HEK293 (cell line): ENCODE data around the gene H2AZ2.
"Not testable (repeated sequence)": the region's sequence is repeated elsewhere in the genome, so short reads cannot be mapped to it uniquely, and the experiment has no call there.

Experiments used
- CTCF ChIA-PET: fragments of 350-600 bp; formaldehyde crosslinking; extraction: SDS; loops from one replicate; lab custom pipeline; 2021; ENCODE audit warnings: antibody characterized with exemption; lab: Yijun Ruan, JAX
- POLR2A ChIA-PET: fragments of 300-600 bp; formaldehyde crosslinking; extraction: SDS; loops from one replicate; lab custom pipeline; 2020; ENCODE audit warnings: antibody characterized with exemption, inconsistent platforms; lab: Yijun Ruan, JAX
- H3K27ac ChIP-seq: fragments of 200-500 bp; sonication (Bioruptor generic); 2 replicates; pipeline ENCODE4 v1.5.1; 2014; ENCODE audit warnings: low read depth, low read length, control low read depth, inconsistent platforms; ENCODE audit errors: extremely low read depth
- H3K36me3 ChIP-seq, 2 experiments: fragments of 200-500 bp in 1 of 2; sonication (Bioruptor generic) in 1 of 2; 1 replicate in 1 of 2; 2 replicates in 1 of 2; pipeline ENCODE4 v1.5.1; 2014 to 2017; ENCODE audit warnings: inconsistent platforms in 2 of 2, low read length in 2 of 2; ENCODE audit not compliant: control insufficient read depth in 2 of 2, insufficient read depth in 1 of 2
- H3K4me1 ChIP-seq: fragments of 200-500 bp; sonication (Bioruptor generic); 2 replicates; pipeline ENCODE4 v1.5.1; 2014; ENCODE audit warnings: mild to moderate bottlenecking, low read length, inconsistent platforms; ENCODE audit not compliant: control insufficient read depth, insufficient read depth
- H3K4me3 ChIP-seq: 2 replicates; pipeline ENCODE4 v1.5.1; 2011; ENCODE audit warnings: low read depth, mild to moderate bottlenecking, control low read depth, low read length, moderate library complexity
- H3K9me3 ChIP-seq: fragments of 200-500 bp; sonication (Bioruptor generic); 2 replicates; pipeline ENCODE4 v1.5.1; 2014; ENCODE audit warnings: low read depth, low read length, inconsistent platforms; ENCODE audit not compliant: control insufficient read depth, insufficient read depth
- FEZF1 ChIP-seq: fragments of 450-650 bp; formaldehyde crosslinking; IDR thresholded peaks from 2 replicates; pipeline ENCODE4 v1.5.1; 2016; ENCODE audit warnings: missing biosample characterization, missing genetic modification characterization
- GLI4 ChIP-seq: fragments of 450-650 bp; formaldehyde crosslinking; IDR thresholded peaks from 2 replicates; pipeline ENCODE4 v1.5.1; 2016; ENCODE audit warnings: missing biosample characterization, missing genetic modification characterization
- IKZF3 ChIP-seq: fragments of 450-650 bp; IDR thresholded peaks from 2 replicates; pipeline ENCODE4 v1.5.0; 2018; ENCODE audit warnings: missing biosample characterization, mild to moderate bottlenecking, missing genetic modification characterization, moderate library complexity
- KLF1 ChIP-seq: fragments of 450-650 bp; formaldehyde crosslinking; IDR thresholded peaks from 2 replicates; pipeline ENCODE4 v1.5.1; 2016; ENCODE audit warnings: missing biosample characterization, missing genetic modification characterization
- KLF16 ChIP-seq: fragments of 450-650 bp; formaldehyde crosslinking; IDR thresholded peaks from 2 replicates; pipeline ENCODE4 v1.5.1; 2017; ENCODE audit warnings: missing biosample characterization, missing genetic modification characterization
- PRDM1 ChIP-seq: fragments of 450-650 bp; formaldehyde crosslinking; IDR thresholded peaks from 2 replicates; pipeline ENCODE4; 2016; ENCODE audit warnings: missing biosample characterization, missing genetic modification characterization
- ZBTB17 ChIP-seq: fragments of 450-650 bp; formaldehyde crosslinking; IDR thresholded peaks from 2 replicates; pipeline ENCODE4 v1.5.1; 2016; ENCODE audit warnings: missing biosample characterization, missing genetic modification characterization
- ZBTB8A ChIP-seq: fragments of 450-650 bp; formaldehyde crosslinking; IDR thresholded peaks from 2 replicates; pipeline ENCODE4 v1.5.1; 2016; ENCODE audit warnings: missing biosample characterization, missing genetic modification characterization
- ZFP69B ChIP-seq: fragments of 450-650 bp; formaldehyde crosslinking; IDR thresholded peaks from 2 replicates; pipeline ENCODE4 v1.5.1; 2016; ENCODE audit warnings: missing biosample characterization, missing genetic modification characterization
- ZNF2 ChIP-seq: fragments of 450-650 bp; formaldehyde crosslinking; IDR thresholded peaks from 2 replicates; pipeline ENCODE4 v1.5.1; 2016; ENCODE audit warnings: missing biosample characterization, missing genetic modification characterization
- ZNF239 ChIP-seq: fragments of 450-650 bp; formaldehyde crosslinking; IDR thresholded peaks from 2 replicates; pipeline ENCODE4 v1.5.1; 2016; ENCODE audit warnings: missing biosample characterization, missing genetic modification characterization
- ZNF302 ChIP-seq: fragments of 450-650 bp; formaldehyde crosslinking; IDR thresholded peaks from 2 replicates; pipeline ENCODE4 v1.5.1; 2016; ENCODE audit warnings: missing biosample characterization, missing genetic modification characterization, low read depth
- ZNF335 ChIP-seq: fragments of 450-650 bp; formaldehyde crosslinking; conservative IDR thresholded peaks from 2 replicates; pipeline ENCODE4 v1.5.1; 2016; ENCODE audit warnings: missing biosample characterization, missing genetic modification characterization
- ZNF530 ChIP-seq: fragments of 450-650 bp; formaldehyde crosslinking; IDR thresholded peaks from 2 replicates; pipeline ENCODE4 v1.5.1; 2016; ENCODE audit warnings: low read depth, missing biosample characterization, missing genetic modification characterization
- ZNF664 ChIP-seq: fragments of 450-650 bp; formaldehyde crosslinking; IDR thresholded peaks from 2 replicates; pipeline ENCODE4 v1.5.1; 2016; ENCODE audit warnings: missing biosample characterization, missing genetic modification characterization
- ZNF792 ChIP-seq: fragments of 450-650 bp; formaldehyde crosslinking; IDR thresholded peaks from 2 replicates; pipeline ENCODE4 v1.5.1; 2016; ENCODE audit warnings: missing biosample characterization, missing genetic modification characterization
- ZNF843 ChIP-seq: fragments of 450-650 bp; formaldehyde crosslinking; IDR thresholded peaks from 2 replicates; pipeline ENCODE4 v1.5.1; 2016; ENCODE audit warnings: missing biosample characterization, missing genetic modification characterization
- ZXDB ChIP-seq: fragments of 450-650 bp; formaldehyde crosslinking; IDR thresholded peaks from 2 replicates; pipeline ENCODE4 v1.5.1; 2016; ENCODE audit warnings: missing biosample characterization, missing genetic modification characterization
- TF ChIP-seq, protein P1 (sequence below): fragments of 450-650 bp; formaldehyde crosslinking; IDR thresholded peaks from 2 replicates; pipeline ENCODE4 v1.5.1; 2017; ENCODE audit warnings: missing biosample characterization, missing genetic modification characterization
- TF ChIP-seq, protein P2 (sequence below): fragments of 450-650 bp; formaldehyde crosslinking; IDR thresholded peaks from 2 replicates; pipeline ENCODE4 v1.5.1; 2016; ENCODE audit warnings: missing biosample characterization, missing genetic modification characterization
- TF ChIP-seq, protein P3 (sequence below): fragments of 450-650 bp; formaldehyde crosslinking; IDR thresholded peaks from 2 replicates; pipeline ENCODE4 v1.5.1; 2016; ENCODE audit warnings: missing biosample characterization, missing genetic modification characterization
- TF ChIP-seq, protein P4 (sequence below): fragments of 450-650 bp; formaldehyde crosslinking; IDR thresholded peaks from 2 replicates; pipeline ENCODE4 v1.5.1; 2016; ENCODE audit warnings: missing biosample characterization, missing genetic modification characterization
- TF ChIP-seq, protein P5 (sequence below): fragments of 450-650 bp; formaldehyde crosslinking; IDR thresholded peaks from 2 replicates; pipeline ENCODE4 v1.5.1; 2016; ENCODE audit warnings: missing biosample characterization, missing genetic modification characterization
- TF ChIP-seq, protein P6 (sequence below): fragments of 450-650 bp; formaldehyde crosslinking; optimal IDR thresholded peaks from 2 replicates; pipeline ENCODE3; 2016; ENCODE audit warnings: missing biosample characterization, mild to moderate bottlenecking, missing genetic modification characterization

The H2AZ2 gene

DNA sequence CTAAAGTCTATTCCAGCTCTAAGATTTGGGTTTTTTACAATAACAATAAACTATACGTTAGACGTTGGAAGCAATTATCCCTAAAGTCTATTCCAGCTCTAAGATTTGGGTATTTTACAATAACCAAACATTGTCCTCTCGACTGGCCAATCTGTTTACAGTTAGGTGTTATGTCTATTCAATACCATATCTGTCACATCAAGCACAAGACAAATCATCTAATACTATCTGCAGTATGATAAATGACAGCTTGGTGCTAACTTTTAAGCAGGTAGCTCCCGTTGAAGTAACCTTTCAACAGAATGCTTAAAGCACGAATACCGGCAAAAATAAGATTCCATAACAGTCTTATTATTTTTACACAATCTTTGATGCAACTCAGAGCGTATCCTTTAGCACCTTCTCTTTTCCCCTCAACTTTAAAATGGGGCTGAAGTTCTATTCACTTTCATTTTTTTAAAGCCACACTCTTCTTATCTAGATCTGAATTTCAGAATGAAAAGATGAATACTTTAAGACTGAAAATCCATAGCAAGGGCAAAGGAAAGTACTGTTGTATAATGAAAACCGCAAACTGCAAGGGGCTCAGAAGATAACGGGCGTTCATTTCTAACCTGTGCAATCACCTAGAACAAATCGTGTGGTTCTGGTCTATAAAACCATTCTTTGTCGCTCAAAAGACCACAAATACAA, 925 bp downstream of the H2AZ2 start:
- H3K36me3 ChIP-seq = peaks cover 8 to 12% of the 10 kb centered on the region in 2 experiments; a peak in 2 of 3 replicates
- CTCF ChIA-PET = interaction anchor here (0.6 to 2.1 kb wide), 13 partner anchors 12 to 289 kb away, joined by 3 to 8 read pairs (median 4); no protein-coding TSS in a partner anchor
- TF ChIP-seq ZXDB (tag by site-specific recombination) (peak; percentile 54; the same call in 1 of the 2 replicates), KLF1 (tag by site-specific recombination) (no peak), IKZF3 (0 out of 2 replicates have a peak, but pooled peaks have one; percentile 40), ZNF302 (no peak), PRDM1 (peak; percentile 59), FEZF1 (tag by site-specific recombination) (peak; percentile 91), ZNF530 (tag by site-specific recombination) (no peak), ZNF239 (tag by site-specific recombination) (no peak), ZNF792 (tag by site-specific recombination) (no peak)
- TF ChIP-seq, protein P1, sequence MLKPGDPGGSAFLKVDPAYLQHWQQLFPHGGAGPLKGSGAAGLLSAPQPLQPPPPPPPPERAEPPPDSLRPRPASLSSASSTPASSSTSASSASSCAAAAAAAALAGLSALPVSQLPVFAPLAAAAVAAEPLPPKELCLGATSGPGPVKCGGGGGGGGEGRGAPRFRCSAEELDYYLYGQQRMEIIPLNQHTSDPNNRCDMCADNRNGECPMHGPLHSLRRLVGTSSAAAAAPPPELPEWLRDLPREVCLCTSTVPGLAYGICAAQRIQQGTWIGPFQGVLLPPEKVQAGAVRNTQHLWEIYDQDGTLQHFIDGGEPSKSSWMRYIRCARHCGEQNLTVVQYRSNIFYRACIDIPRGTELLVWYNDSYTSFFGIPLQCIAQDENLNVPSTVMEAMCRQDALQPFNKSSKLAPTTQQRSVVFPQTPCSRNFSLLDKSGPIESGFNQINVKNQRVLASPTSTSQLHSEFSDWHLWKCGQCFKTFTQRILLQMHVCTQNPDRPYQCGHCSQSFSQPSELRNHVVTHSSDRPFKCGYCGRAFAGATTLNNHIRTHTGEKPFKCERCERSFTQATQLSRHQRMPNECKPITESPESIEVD = peak; percentile 69; the same call in 1 of the 2 replicates
- POLR2A ChIA-PET = interaction anchor here (0.5 to 3.5 kb wide), 13 partner anchors 21 to 273 kb away, joined by 3 to 33 read pairs (median 5); partner anchors contain the start of genes DDX56, OGDH, PPIA and PURB
- H3K4me1 ChIP-seq = peaks cover 12% of the 10 kb centered on the region
- peak overlapping the region; percentile 77 for H3K4me3 ChIP-seq
- no peaks in the 10 kb centered on the region for H3K9me3 ChIP-seq
- H3K27ac ChIP-seq = peak overlapping the region; percentile 88

DNA sequence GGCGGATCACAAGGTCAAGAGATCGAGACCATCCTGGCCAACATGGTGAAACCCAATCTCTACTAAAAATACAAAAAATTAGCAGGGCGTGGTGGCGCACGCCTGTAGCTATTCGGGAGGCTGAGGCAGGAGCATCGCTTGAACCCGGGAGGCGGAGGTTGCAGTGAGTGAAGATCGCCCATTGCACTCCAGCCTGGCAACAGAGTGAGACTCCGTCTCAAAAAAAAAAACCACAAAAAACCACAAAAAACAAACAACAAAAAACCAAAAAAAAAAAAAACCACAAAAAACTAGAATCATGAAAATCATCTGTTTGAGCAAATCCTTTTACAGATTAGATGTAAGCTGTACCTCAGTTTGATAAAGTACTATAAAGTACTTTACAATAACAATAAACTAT, 1.5 kb downstream of the H2AZ2 start:
- peak overlapping the region; percentile 77 for H3K4me3 ChIP-seq
- not testable (repeated sequence) for H3K27ac ChIP-seq
- TF ChIP-seq FEZF1 (tag by site-specific recombination) (0 out of 2 replicates have a peak, but pooled peaks have one; percentile 5), ZNF335 (tag by site-specific recombination) (peak; percentile 37; the same call in 1 of the 2 replicates), ZNF2 (tag by site-specific recombination) (0 out of 2 replicates have a peak, but pooled peaks have one; percentile 51), KLF16 (tag by site-specific recombination) (0 out of 2 replicates have a peak, but pooled peaks have one; percentile 28), ZBTB17 (tag by site-specific recombination) (peak; percentile 74), GLI4 (tag by site-specific recombination) (peak; percentile 60; the same call in 1 of the 2 replicates), ZNF843 (tag by site-specific recombination) (0 out of 2 replicates have a peak, but pooled peaks have one; percentile 15), ZBTB8A (tag by site-specific recombination) (0 out of 2 replicates have a peak, but pooled peaks have one; percentile 16), KLF1 (tag by site-specific recombination) (peak; percentile 65), ZNF664 (tag by site-specific recombination) (peak; percentile 68; the same call in 1 of the 2 replicates), ZFP69B (tag by site-specific recombination) (peak; percentile 43; the same call in 1 of the 2 replicates)
- TF ChIP-seq, protein P2, sequence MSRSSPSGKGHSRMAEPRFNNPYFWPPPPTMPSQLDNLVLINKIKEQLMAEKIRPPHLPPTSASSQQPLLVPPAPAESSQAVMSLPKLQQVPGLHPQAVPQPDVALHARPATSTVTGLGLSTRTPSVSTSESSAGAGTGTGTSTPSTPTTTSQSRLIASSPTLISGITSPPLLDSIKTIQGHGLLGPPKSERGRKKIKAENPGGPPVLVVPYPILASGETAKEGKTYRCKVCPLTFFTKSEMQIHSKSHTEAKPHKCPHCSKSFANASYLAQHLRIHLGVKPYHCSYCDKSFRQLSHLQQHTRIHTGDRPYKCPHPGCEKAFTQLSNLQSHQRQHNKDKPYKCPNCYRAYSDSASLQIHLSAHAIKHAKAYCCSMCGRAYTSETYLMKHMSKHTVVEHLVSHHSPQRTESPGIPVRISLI (tag by site-specific recombination) = peak; percentile 99
- TF ChIP-seq, protein P3, sequence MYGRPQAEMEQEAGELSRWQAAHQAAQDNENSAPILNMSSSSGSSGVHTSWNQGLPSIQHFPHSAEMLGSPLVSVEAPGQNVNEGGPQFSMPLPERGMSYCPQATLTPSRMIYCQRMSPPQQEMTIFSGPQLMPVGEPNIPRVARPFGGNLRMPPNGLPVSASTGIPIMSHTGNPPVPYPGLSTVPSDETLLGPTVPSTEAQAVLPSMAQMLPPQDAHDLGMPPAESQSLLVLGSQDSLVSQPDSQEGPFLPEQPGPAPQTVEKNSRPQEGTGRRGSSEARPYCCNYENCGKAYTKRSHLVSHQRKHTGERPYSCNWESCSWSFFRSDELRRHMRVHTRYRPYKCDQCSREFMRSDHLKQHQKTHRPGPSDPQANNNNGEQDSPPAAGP (tag by site-specific recombination) = 0 out of 2 replicates have a peak, but pooled peaks have one; percentile 22
- TF ChIP-seq, protein P4, sequence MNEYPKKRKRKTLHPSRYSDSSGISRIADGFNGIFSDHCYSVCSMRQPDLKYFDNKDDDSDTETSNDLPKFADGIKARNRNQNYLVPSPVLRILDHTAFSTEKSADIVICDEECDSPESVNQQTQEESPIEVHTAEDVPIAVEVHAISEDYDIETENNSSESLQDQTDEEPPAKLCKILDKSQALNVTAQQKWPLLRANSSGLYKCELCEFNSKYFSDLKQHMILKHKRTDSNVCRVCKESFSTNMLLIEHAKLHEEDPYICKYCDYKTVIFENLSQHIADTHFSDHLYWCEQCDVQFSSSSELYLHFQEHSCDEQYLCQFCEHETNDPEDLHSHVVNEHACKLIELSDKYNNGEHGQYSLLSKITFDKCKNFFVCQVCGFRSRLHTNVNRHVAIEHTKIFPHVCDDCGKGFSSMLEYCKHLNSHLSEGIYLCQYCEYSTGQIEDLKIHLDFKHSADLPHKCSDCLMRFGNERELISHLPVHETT (tag by site-specific recombination) = peak; percentile 35; the same call in 1 of the 2 replicates
- TF ChIP-seq, protein P5, sequence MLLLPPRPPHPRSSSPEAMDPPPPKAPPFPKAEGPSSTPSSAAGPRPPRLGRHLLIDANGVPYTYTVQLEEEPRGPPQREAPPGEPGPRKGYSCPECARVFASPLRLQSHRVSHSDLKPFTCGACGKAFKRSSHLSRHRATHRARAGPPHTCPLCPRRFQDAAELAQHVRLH (tag by site-specific recombination) = peak; percentile 51; the same call in 1 of the 2 replicates
- TF ChIP-seq, protein P6, sequence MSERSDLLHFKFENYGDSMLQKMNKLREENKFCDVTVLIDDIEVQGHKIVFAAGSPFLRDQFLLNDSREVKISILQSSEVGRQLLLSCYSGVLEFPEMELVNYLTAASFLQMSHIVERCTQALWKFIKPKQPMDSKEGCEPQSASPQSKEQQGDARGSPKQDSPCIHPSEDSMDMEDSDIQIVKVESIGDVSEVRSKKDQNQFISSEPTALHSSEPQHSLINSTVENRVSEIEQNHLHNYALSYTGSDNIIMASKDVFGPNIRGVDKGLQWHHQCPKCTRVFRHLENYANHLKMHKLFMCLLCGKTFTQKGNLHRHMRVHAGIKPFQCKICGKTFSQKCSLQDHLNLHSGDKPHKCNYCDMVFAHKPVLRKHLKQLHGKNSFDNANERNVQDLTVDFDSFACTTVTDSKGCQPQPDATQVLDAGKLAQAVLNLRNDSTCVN (tag by site-specific recombination) = peak; percentile 19
- TF ChIP-seq, protein P1 = peak; percentile 97
- TF ChIP-seq, all 188 proteins: peak for 17; not testable (repeated sequence) for 171
- H3K4me1 ChIP-seq = peaks cover 12% of the 10 kb centered on the region
- H3K36me3 ChIP-seq = peaks cover 12 to 13% of the 10 kb centered on the region in 2 experiments; a peak in 2 of 3 replicates
- H3K9me3 ChIP-seq = not testable (repeated sequence)
- ChIA-PET POLR2A (interaction anchor here (0.6 to 2.3 kb wide), 6 partner anchors 21 to 437 kb away, joined by 3 to 15 read pairs (median 6); partner anchors contain the start of gene OGDH), CTCF (interaction anchor here (0.6 to 2.1 kb wide), 9 partner anchors 11 to 290 kb away, joined by 3 to 8 read pairs (median 4); no protein-coding TSS in a partner anchor)
